GM21619 (cell line): ENCODE results near the gene GDF9.

ENCODE experiments used
- ATAC-seq: cut with Tn5 transposase; IDR thresholded peaks from one replicate; pipeline ENCODE4 v1.9.1; 2021; ENCODE audit not compliant: unreplicated experiment

GDF9 gene

DNA sequence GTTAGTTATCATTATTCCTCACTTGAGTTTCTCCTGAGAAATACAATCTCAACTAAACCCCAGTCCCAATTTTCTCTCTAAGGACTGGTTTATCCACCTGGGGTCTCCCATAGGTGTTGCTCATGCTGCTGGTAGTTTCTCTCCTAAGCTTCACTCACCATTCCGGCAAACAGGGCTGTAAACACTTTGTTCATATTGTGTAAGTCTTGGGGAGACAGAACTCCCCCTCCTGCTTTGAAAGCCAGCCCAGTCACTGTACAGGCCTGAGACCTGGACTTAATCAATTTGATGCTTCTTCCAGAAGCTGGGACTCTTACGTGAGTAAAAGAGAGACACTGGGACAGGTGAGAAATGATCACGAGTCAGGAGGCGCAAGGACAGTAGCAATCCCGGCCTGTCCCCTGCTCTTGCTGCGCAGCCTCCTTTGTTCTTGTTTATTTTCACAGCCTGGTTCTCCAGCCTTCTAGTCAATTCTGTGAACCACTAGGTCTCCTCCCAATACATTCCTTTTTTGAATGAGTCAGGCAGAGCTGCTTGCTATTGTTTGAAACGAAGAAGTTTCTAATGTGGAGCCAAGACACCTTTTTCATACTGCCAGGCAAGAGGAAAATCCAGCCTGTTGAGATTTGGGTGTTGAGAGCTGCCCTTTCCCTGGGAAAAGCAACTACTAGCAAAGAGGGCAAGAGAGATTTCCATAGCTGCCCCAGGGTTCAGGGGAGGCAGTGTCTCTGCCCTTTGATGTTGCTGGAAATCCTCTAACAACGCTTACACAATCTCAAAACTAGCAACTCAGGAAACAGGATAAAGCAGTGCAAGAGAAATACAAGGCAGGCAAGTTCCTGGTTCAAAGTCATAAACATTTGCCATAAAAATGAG, 26.6 kb downstream of the GDF9 start:
- ATAC-seq: no peak

DNA sequence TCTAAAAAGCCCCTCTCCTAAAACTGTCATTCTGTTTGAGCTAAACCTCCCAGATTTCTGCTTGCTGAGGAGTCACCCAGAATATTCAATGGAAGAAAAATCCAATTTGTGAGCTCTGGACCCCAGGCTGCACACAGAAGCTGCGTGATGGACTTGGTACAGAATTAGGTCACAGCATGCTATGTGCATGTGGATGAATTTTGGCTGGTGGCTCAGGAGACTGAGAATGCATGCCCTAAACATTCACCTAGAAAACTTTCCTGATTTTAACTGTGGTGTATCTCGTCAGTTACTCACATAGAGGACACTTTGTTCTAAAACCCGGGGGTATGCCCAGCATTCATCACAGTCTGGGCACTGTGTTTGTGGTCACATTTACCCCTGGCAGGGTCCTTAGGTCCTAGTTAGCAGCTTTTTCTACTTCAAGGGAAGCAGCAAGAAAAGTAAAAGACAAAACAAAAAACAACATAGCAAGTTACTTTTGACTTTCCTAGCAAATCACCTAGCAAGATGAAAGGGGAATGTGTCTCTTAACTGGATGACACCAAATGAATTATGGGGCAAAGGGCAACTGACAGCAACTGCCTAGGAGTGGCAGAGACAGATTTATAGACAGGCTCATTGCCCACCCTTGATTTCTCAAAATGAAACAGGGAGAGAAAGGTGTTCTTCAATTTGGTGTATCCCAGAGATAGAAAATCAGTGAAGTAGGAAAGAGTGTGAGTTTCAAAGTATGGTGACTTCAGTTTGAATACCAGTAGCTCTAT, 27.6 kb downstream of the GDF9 start:
- no peak for ATAC-seq

DNA sequence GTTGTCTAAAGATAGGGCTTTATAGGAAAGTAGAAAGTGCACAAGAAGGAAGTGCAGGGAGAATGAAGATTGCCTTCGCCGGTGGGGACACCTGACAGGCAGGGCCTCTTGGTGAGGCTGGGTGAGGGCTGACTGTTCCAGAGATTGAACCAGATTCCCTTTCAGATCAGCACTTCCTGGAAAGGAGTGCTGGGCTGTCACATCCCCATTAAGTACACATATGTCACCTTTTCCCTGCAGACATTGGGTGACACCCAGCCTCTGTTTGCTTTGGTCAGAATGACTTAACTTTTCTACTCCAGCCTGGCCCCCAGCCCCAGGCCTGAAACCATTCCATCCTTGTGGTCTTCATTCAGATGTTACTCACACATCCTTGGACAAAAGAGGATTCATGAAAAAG, 28.4 kb downstream of the GDF9 start:
- ATAC-seq: no peak

DNA sequence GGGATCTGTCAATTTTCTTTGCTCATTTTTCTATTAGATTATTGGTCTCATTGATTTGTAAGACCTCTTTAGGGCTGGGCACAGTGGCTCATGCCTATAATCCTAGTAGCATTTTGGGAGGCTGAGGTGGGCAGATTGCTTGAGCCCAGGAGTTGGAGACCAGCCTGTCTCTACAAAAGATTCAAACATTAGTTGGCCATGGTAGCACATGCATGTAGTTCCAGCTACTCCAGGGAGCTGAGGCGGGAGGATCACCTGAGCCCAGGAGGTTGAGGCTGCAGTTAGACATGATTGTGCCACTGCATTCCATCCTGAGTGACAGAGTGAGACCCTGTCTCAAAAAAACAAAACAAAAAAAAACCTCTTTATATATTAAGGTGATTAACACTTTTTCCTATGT, 29.4 kb downstream of the GDF9 start:
- ATAC-seq: no peak

DNA sequence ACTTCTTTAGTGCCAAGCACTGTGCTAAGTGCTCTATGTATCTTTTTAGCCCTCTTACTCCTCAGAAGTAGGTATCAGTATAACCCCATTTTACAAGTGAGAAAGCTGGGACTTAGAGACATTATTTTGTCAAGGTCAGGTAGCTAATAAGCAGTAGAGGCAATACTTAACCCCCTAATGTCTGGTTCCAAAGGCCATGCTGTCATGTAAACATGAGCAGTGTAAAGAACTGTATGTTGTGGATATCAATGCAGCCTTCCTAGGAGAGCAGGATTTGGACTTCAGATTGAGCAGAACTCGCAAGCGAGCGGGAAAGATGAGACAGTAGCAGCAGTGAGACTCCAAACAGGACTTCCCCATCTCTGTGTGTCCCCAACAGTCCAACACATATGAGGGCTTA, 32.2 kb downstream of the GDF9 start:
- no peak for ATAC-seq

DNA sequence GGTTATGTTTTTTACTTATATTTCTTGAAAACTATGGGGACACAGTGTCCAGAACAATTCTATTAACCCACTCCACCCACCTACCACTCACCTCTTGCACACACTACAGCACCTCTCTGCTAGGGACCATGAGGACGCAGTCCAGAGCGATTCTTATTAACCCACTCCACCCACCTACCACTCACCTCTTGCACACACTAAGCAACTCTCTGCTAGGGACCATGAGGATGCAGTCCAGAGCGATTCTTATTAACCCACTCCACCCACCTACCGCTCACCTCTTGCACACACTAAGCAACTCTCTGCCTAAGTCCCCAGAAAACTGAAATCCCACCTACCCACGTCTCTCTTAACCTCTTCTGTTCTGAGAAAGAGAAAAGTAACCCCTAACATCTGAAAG, 33.7 kb downstream of the GDF9 start:
- ATAC-seq: no peak

DNA sequence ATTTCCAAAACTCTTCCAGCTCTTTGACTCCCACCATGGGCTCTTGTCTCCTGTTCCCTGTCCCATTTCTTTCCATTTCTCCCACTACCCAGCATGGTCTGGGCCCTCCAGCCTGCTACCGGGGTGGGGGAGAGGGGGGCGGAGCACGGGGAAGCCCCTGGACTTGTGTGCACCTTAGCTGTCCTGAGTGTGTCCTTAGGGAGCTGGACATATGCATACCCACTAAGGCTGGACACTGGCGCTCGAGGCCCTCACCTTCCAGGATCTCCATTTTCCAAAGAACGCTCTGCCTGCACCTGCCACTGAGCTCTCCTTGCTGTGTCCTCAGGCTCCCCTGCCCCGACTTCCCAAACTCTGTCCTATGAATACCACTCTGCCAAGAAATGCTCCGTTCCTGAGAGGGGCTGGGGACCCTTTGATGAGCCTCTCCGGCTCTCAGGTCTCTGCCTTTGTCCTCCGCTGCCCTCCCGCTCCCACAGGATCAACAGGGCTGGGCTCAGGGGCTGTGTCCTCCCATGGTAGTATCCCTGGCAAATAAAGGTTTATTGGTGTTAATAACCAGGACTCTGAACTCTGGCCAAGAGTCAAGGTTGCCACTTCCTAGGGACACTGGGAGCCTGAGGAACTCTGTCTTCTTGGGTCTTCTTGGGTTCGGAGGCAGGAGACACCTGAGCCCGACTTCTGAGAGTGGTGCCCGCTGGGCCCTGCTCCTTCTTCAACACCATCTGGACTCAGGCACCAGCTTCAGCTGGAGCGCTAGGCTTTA, 35.0 kb downstream of the GDF9 start:
- ATAC-seq: no peak

DNA sequence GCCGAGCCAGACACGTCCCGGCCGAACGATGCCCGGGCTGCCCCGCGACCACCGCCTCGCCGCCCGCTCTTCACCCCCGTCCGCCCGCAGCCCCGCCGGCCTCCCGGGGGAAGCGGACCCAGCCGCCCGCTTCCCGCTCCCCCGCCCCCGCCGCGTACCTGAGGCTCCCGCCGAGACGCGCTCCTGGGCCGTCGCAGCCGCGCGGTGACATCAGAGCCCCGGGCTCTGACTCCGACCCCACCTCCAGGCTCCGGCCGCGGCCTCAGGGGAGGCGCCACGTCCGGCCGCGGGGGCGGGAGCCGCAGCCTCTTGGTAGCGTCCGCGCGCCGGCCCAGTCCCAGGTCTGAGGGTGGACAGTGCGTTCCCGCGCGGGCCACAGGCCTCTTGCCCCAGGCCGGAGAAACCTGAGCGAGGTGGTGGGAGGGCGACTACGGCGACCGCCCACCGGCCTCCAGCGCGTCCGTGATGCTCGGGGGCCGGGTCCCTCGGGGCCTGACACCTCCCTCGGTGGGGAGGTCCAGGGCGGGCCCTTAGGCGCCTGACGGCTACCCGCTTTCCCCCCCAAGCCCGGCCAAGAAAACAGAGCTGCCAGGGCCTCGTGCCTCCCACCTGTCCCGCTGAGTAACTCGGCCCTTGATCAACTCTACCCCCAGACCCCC, 35.7 kb downstream of the GDF9 start, which contains the start of gene SHROOM1:
SHROOM1 (minus strand) TSS at position 212 of the 659 bp plus-strand sequence. CDS start 4,507 bp downstream, outside the sequence.
- ATAC-seq: peak; percentile 60

DNA sequence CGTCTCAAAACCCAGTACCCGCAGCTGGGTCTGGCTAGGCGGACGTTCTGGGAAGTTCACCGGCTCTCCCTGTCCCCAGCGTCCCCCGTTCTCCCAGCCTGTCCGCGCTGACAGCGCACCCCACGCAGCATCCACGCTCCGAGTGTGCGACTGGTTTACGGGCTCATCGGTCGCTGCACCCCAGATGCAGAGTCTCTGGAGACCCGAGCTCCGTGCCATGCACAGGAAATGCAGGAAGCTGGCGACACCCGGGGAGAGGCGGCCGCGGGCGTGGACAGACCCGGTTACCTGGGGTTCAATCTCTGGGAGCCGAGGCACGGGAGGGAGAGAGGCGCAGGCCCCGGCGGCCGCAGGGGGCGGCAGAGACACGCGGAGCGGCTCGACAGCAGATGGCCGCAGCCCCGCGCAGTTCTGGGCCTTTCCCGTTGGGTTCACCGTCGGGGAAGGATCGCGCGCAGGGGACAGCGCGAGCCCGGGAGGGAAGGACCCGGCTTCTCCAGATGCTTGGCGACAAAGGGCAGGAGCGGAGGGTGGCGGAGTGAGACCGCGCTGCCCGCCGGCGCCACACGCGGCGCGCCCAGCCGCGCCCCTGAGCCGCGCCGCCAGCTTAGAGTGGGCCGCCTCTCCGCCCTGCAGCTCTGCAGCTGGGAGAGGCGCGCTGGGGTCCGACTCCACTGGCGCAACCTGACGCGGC, 36.4 kb downstream of the GDF9 start:
- peak; percentile 71 for ATAC-seq

DNA sequence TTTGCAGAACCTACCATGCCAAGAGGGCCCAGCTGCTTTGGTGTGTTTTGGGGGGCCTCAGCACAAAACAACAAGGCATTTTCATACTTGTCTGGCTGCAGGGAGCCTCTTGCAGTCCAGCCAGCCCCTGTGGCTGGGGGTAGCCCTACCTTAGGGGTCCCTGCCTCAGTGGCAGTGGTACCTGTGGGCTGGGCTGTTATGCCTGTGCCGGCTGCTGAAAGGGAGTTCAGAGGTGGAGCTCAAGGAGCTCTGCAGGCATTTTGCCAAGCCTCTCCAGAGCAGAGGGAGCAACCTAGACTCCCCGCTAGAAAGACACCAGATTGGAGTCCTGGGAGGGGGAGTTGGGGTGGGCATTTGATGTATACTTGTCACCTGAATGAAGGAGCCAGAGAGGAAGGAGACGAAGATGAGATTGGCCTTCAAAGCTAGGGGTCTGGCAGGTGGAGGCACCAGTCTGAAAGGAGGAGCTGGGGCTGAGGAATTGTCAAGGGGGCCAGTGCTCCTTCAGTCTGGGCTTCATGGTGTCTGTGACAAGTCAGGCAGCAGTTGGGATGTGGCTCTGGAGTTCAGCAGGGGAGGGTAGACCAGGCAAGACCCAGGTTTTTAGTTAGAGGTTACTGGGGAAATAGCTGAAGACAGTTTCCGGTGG, 37.3 kb downstream of the GDF9 start:
- no peak for ATAC-seq

DNA sequence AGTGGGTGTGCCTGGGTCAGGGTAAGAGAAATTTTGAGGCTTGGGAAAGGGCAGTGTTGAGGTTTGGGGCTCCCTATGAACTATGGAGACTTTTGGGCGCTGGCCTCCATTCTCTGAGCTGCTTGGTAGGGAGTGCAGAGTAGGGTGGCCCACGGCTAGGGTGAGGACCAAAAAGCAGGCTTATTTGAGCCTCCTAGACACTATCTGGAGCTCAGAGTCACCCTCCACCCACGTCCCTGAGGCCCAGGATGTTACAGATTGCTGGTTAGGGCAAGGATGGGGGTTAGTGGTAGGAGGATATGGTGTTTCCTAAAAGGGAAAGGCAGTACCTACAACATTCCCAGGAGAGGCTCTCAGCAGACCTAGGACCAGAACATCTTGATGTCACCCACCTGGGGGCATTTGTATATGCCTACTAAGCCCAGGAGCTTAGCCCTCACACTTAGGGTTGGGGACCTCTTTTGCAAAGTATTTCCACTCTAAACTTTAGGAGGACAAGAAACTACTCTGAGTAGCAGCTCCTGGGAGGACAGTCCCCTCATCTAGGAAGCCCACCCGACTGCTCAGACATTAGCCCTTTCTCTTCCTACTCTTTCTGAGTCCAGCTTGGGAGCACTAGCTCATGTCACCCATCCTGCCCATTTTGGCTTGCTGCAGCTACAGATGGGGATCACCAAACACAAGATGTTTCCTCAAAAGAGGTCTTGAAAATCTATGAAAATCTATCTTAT, 38.2 kb downstream of the GDF9 start:
- ATAC-seq: no peak

DNA sequence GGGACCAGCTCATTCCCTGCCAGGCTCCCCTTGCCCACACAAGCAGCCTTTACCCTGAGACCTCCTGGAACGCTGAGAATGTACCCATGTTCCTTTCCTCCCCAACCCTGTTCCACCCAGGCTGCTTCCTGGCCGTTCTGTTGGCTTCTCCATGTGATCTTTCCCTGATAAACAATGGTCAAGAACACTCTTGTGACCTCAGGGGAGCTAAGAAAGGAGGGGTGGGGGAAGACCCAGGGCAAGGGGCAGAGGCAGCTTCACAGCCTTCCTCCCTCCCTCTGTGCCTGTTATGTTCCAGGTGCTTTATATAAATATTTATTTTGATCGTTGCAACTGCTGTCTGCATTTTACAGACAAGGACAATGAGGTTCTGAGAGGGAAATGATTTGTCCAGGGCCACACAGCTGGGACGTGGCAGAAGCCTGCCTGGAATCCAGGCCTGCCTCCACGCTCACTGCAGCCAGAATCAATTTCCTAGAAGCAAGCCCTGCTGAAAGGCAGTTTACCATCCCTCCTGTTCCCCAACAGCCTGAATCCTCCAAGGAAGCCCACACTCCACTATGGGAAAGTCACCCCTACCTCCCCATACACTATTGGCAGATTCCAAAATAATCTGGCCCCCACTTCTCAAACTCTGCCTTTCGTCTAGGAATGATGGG, 39.7 kb downstream of the GDF9 start:
- ATAC-seq: no peak

DNA sequence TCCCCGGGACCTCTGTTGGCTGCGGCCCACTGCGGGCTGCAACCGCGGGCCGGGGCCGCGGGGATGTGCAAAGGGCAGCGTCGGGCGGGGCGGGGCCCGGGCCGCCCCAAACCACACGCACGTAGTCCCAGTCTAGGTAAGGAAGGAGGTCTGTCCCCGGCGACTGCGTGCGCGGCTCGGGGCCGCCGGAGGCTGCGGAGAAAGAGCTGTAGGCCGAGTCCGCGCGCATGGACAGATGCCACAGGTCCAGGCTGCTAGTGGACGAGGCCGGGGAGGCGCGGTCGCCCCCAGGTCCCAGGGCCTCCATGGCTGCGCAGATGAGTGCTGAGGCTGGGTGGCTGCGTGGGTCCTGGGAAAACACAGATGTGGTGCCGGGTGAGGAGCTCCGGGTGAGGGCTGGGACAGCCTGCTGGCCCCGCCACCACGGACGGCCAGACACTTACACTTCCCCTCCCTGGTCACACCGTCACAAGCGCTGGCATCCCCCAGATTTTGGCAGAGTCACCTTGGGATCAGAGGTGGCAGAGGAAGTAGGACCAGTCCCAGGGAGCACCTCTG, 40.4 kb downstream of the GDF9 start:
- no peak for ATAC-seq

DNA sequence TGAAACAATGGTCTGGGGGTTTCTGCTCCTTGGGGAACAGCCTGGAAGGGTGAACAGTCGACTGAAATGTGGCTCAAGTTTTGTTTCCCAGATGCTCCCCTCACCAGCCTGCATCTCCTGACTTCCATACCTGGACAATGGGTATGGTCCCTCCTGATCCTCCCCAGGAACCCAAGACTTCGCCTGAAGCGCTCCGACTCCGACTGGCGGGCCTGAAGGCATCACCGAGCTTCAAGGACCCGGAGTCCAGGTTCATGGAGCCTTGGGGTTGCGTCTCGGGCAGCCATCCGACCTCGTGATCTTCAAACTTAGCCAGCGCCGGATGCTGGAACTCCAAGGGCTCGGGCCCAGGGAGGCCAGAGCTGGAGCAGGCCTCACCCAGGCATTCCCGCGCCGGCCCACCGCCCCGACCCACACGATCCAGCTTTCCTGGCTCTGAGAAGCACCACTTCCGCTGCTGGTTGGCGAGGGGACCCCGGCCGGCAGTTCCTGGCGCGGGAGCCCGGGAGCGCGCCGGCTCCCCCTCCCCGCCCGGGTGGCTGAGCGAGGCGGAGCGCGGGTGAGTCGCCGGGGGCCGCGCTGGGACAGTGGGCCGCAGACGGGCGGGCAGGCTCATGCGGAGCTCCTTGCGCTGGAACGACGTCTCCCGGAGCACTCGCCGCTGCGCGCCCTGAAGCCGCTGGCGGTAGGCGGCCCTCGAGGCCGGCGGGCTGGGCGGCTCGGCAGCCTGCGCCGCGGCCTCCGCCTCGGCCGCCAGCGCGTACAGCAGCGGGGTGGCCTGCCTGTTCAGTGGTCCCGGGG, 41.0 kb downstream of the GDF9 start:
- ATAC-seq: no peak

DNA sequence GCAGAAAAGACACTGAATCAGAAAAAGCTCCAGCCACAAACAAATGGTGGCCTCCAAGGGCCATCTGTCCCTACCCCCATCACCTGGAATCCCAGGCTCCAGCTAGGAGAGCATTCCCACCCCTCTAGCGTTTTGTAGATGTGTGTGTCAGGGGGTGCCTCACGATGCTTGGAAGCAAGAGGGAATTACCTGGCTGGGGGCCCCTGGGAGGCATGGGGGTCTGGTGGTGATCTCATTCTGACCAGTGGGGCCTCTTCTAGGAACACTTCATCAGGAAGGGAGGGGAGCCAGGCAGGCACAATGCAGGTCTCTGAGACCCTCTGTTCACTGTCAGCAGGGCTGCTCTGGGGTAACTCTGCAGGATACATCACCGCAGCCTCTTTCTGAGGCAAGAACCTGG, 41.8 kb downstream of the GDF9 start:
- no peak for ATAC-seq

DNA sequence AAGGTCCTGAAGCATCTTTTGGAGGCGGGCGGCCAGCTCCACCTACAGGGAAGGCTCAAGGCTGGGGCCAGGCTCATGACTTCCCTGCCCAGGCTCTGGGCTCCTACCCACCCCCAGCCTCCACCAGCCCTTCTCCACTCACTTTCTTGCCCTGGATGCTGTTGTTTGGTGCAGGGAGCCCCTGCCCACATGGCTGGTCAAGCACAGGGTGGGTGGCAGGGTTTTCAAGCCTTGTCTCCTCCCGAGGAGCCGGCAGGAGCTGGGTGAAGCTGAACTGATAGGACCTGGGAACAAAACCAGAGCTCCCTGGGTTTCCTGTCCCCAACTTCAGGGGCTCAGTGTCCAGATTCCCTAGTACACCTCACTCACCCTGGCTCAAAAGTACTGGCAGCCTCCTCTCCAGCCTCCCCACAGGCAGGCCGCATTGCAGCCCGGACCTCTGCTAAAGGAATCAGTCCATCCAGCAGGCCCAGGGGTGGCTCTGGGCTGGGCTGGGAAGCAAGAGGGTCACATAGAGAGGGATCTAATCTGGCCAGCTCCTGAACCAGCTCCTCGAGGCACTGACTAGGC, 42.7 kb downstream of the GDF9 start:
- ATAC-seq: no peak
